HG03139 (cell line): Measurements from ENCODE around the gene TRIM47.
A peak's percentile ranks its signal among the peaks of the same experiment; 100 is the strongest.

Experiments used
- ATAC-seq: cut with Tn5 transposase; IDR thresholded peaks from one replicate; pipeline ENCODE4 v1.9.1; 2021; ENCODE audit not compliant: unreplicated experiment

Gene TRIM47

GRCh38 chr17:75909051-75909811 lies 30.9 kb upstream of the TRIM47 start:
- ATAC-seq = no peak

- ATAC-seq = no peak
Observed at GRCh38 chr17:75908201-75908600, 29.8 kb upstream of the TRIM47 start.

- ATAC-seq = no peak
Observed at GRCh38 chr17:75906143-75906884, 27.9 kb upstream of the TRIM47 start.

- peak; percentile 92 for ATAC-seq
Observed at GRCh38 chr17:75904749-75905521, 26.6 kb upstream of the TRIM47 start, which contains the start of gene MRPL38. MRPL38 (minus strand) TSS chr17:75904884; CDS start chr17:75904875, 9 bp downstream.

GRCh38 chr17:75902406-75902805 lies 24.0 kb upstream of the TRIM47 start:
- ATAC-seq = no peak

GRCh38 chr17:75901727-75902126 lies 23.3 kb upstream of the TRIM47 start:
- no peak for ATAC-seq

GRCh38 chr17:75900691-75901533 lies 22.5 kb upstream of the TRIM47 start:
- ATAC-seq = no peak

GRCh38 chr17:75899767-75900468 lies 21.5 kb upstream of the TRIM47 start:
- ATAC-seq = no peak

GRCh38 chr17:75899353-75899752 lies 21.0 kb upstream of the TRIM47 start:
- no peak for ATAC-seq

- no peak for ATAC-seq
Observed at GRCh38 chr17:75898791-75899190, 20.4 kb upstream of the TRIM47 start.

- ATAC-seq = no peak
Observed at GRCh38 chr17:75898065-75898464, 19.7 kb upstream of the TRIM47 start.

- no peak for ATAC-seq
Observed at GRCh38 chr17:75897160-75898019, 19.0 kb upstream of the TRIM47 start.

GRCh38 chr17:75896415-75897159 lies 18.2 kb upstream of the TRIM47 start, which contains the start of gene TRIM65:
TRIM65 (minus strand) TSS chr17:75896951; CDS start chr17:75896937, 14 bp downstream.
- ATAC-seq = peak; percentile 41

GRCh38 chr17:75895370-75896155 lies 17.2 kb upstream of the TRIM47 start:
- ATAC-seq = no peak

GRCh38 chr17:75894049-75894733 lies 15.8 kb upstream of the TRIM47 start:
- no peak for ATAC-seq

GRCh38 chr17:75893305-75894048 lies 15.1 kb upstream of the TRIM47 start:
- ATAC-seq = no peak
